HepG2 (cell line): ENCODE data around the gene CFAP69. TPM values are rescaled to one million over a fixed set of nuclear protein-coding genes. Genes with fewer than 3 reads are reported as not detected.

Experiments
- ATAC-seq: fragments of 200-7000 bp; cut with Tn5 transposase; 3 replicates; pipeline ENCODE4 v1.9.1; 2020; ENCODE audit warnings: mild to moderate bottlenecking, moderate library complexity
- BruUV-seq: library from RNA; stranded (reverse); fragments of 400-500 nt; replicated peaks from 2 replicates; lab custom pipeline; 2021; lab: Mats Ljungman, UMichigan
- CTCF ChIA-PET: fragments of 300-600 bp; formaldehyde crosslinking; extraction: SDS; loops from one replicate; lab custom pipeline; 2021; ENCODE audit warnings: low total read pairs, inconsistent platforms, low intra/inter-chr PET ratio; lab: Yijun Ruan, JAX
- POLR2A ChIA-PET: fragments of 350-600 bp; sonication (Branson Sonifier 250); formaldehyde crosslinking; loops from one replicate; lab custom pipeline; 2020; ENCODE audit warnings: antibody characterized with exemption, inconsistent platforms; lab: Yijun Ruan, JAX
- DNase-seq: peaks from one replicate; pipeline ENCODE4 v3.0.0-alpha.2; 2015; ENCODE audit warnings: low spot score
- FAIRE-seq: peaks from 3 replicates; lab custom pipeline; 2011; peaks lifted over from hg19 to GRCh38; lab: Jason Lieb, UNC
- H2AFZ ChIP-seq: one replicate; pipeline ENCODE4 v1.6.1; 2011; ENCODE audit warnings: low read length, inconsistent platforms
- H3K27ac ChIP-seq: fragments of 300-600 bp; 3 replicates; pipeline ENCODE4 v1.8.0; 2011; ENCODE audit warnings: mixed run types, mild to moderate bottlenecking, mixed read lengths, low read length, inconsistent platforms; ENCODE audit not compliant: insufficient read depth; ENCODE audit errors: extremely low read length
- H3K27me3 ChIP-seq, 2 experiments: fragments of 200-600 bp in 1 of 2; 2 replicates in 1 of 2; 3 replicates in 1 of 2; pipeline versions ENCODE4 v1.6.0 to v1.8.0; 2011; ENCODE audit warnings: low read length in 2 of 2, mild to moderate bottlenecking in 2 of 2, moderate library complexity in 2 of 2, inconsistent platforms in 1 of 2; ENCODE audit not compliant: insufficient read depth in 2 of 2, control insufficient read depth in 1 of 2
- H3K36me3 ChIP-seq, 2 experiments: fragments of 200-600 bp in 1 of 2; replicated peaks in 1 of 2; 2 replicates in 1 of 2; 3 replicates in 1 of 2; pipeline versions ENCODE4 v1.5.1 to v1.8.0; 2011; ENCODE audit warnings: low read length in 2 of 2, inconsistent platforms in 1 of 2; ENCODE audit not compliant: insufficient read depth in 2 of 2, control insufficient read depth in 1 of 2
- H3K4me1 ChIP-seq: 2 replicates; pipeline ENCODE4 v1.5.1; 2012; ENCODE audit warnings: low read length, inconsistent platforms; ENCODE audit not compliant: insufficient read depth
- H3K4me2 ChIP-seq: 2 replicates; pipeline ENCODE4 v1.6.0; 2011; ENCODE audit warnings: low read depth, low read length, inconsistent platforms
- H3K4me3 ChIP-seq, 3 experiments: fragments of 200-600 bp in 1 of 3; sonication (generic), shearing (Covaris generic) in 1 of 3; replicated peaks in 1 of 3; 2 replicates each; pipeline ENCODE4 v1.5.1; 2011 to 2016; ENCODE audit warnings: low read length in 3 of 3, inconsistent platforms in 2 of 3, low read depth in 2 of 3, mild to moderate bottlenecking in 2 of 3, control low read depth in 1 of 3, mixed read lengths in 1 of 3; ENCODE audit not compliant: insufficient read depth in 1 of 3
- H3K79me2 ChIP-seq: one replicate; pipeline ENCODE4 v1.6.1; 2011; ENCODE audit warnings: low read length, inconsistent platforms; ENCODE audit not compliant: insufficient read depth
- H3K9ac ChIP-seq: 2 replicates; pipeline ENCODE4 v1.6.0; 2011; ENCODE audit warnings: mild to moderate bottlenecking, low read depth, low read length, inconsistent platforms; ENCODE audit not compliant: insufficient read depth
- H3K9me3 ChIP-seq: 2 replicates; pipeline ENCODE4 v1.5.1; 2012; ENCODE audit warnings: mild to moderate bottlenecking, low read length
- H4K20me1 ChIP-seq: 2 replicates; pipeline ENCODE4 v1.6.0; 2011; ENCODE audit warnings: inconsistent platforms, mild to moderate bottlenecking, low read length, moderate library complexity; ENCODE audit not compliant: insufficient read depth
- ASH2L ChIP-seq: fragments of 300-600, 200-600 bp; sonication (generic); IDR thresholded peaks from 2 replicates; pipeline ENCODE4 v1.7.0; 2017; ENCODE audit warnings: low read depth, mild to moderate bottlenecking, moderate library complexity, mixed read lengths, low read length; ENCODE audit not compliant: insufficient read length
- ATF2 ChIP-seq: sonication (generic); formaldehyde crosslinking; IDR thresholded peaks from 2 replicates; pipeline ENCODE4 v1.4.0; 2020; ENCODE audit warnings: missing genetic modification reagents
- ELF3 ChIP-seq: IDR thresholded peaks from 2 replicates; pipeline ENCODE4 v1.6.1; 2016; ENCODE audit warnings: missing genetic modification reagents, missing compliant biosample characterization
- FIP1L1 ChIP-seq: fragments of 200-400 bp; formaldehyde crosslinking; IDR thresholded peaks from 2 replicates; pipeline ENCODE4 v1.6.1; 2018; ENCODE audit warnings: low read depth, mild to moderate bottlenecking, low read length, moderate library complexity, borderline replicate concordance; ENCODE audit not compliant: insufficient read depth
- HNRNPK ChIP-seq: fragments of 200-400 bp; formaldehyde crosslinking; IDR thresholded peaks from 2 replicates; pipeline ENCODE4 v1.6.1; 2018; ENCODE audit warnings: low read length, low read depth, moderate library complexity, mild to moderate bottlenecking; ENCODE audit not compliant: poor library complexity, severe bottlenecking
- MTA3 ChIP-seq: sonication (generic); formaldehyde crosslinking; IDR thresholded peaks from 2 replicates; pipeline ENCODE4 v1.4.0; 2020; ENCODE audit warnings: missing genetic modification reagents
- SALL2 ChIP-seq: sonication (generic); formaldehyde crosslinking; IDR thresholded peaks from 2 replicates; pipeline ENCODE4 v1.8.1; 2023; ENCODE audit warnings: mild to moderate bottlenecking, missing genetic modification reagents, inconsistent platforms
- TGIF2 ChIP-seq: IDR thresholded peaks from 2 replicates; pipeline ENCODE4 v1.6.1; 2016; ENCODE audit warnings: control low read depth, missing compliant biosample characterization
- ZNF670 ChIP-seq: sonication (generic); formaldehyde crosslinking; IDR thresholded peaks from 2 replicates; pipeline ENCODE4 v1.8.0; 2022; ENCODE audit warnings: mild to moderate bottlenecking, missing genetic modification reagents, borderline replicate concordance
- ZNF672 ChIP-seq: sonication (generic); formaldehyde crosslinking; IDR thresholded peaks from 2 replicates; pipeline ENCODE4 v1.8.1; 2022; ENCODE audit warnings: missing genetic modification reagents
- WGBS: methylation state at CpG from one replicate; pipeline ENCODE4 v1.1.6; 2017; ENCODE audit warnings: low lambda C conversion rate; 5-methylcytosine and 5-hydroxymethylcytosine counted together
- in situ Hi-C: cut with HindIII; loops from 2 replicates; pipeline ENCODE4 v1.10.0; 2017; ENCODE audit warnings: low pct_unique_long_range_greater_than_20kb; ENCODE audit not compliant: extremely low pct_ligation_motif_present
- intact Hi-C: fragments of 100-400 bp; cut with micrococcal nuclease; formaldehyde crosslinking; loops from one replicate; pipeline ENCODE4 v1.10.0; 2022; ENCODE audit not compliant: unreplicated experiment
- polyA plus RNA-seq, 8 experiments: library from polyadenylated mRNA; depleted of rRNA in 3 of 8; stranded (reverse) in 7 of 8; unstranded in 1 of 8; fragments of >200 nt; fragmentation: Illumina TruSeq in 4 of 8; extraction: Trizol in 4 of 8; gene quantifications; 2 replicates each; pipeline versions ENCODE4 v1.2.1 to v1.2.3, GENCODE V29; 2011 to 2016; ENCODE audit warnings: low read depth in 4 of 8, missing spikeins in 1 of 8, mixed read lengths in 1 of 8; ENCODE audit not compliant: insufficient read depth in 1 of 8
- total RNA-seq, 5 experiments: library from RNA; depleted of rRNA; stranded (reverse); fragments of >200 nt; fragmentation: Illumina TruSeq; extraction: Trizol; gene quantifications; 2 replicates each; pipeline ENCODE4 v1.2.3, GENCODE V29; 2016; ENCODE audit warnings: low read depth in 1 of 5
- TF ChIP-seq, protein P1 (sequence below): sonication (generic); formaldehyde crosslinking; IDR thresholded peaks from 2 replicates; pipeline ENCODE4 v1.8.1; 2023; ENCODE audit warnings: missing genetic modification reagents, mild to moderate bottlenecking, borderline replicate concordance

Gene CFAP69
- total and polyA plus RNA-seq, 2 of the 13 experiments (the other 11 are each of a cell fraction or from before 2014, with no cell fraction given), result 2.2 to 4.0 TPM

DNA sequence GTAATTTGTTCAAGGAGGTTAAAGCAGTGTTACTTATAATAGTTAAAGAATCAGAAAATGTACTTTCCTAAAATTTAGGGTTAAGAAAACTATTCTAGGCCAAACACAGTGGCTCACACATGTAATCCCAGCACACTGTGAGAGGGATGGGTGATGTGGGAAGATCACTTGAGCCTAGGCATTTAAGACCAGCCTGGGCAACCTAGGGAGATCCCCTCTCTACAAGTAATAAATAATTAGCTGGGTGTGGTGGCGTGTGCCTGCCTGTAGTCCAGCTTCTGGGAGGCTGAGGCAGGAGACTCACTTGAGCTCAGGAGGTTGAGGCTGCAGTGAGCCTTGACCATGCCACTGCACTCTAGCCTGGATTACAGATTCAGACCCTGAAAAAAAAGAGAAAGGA lies 37.0 kb upstream of the CFAP69 start:
- no peak overlapping the region for H3K4me2 ChIP-seq
- no peak for TF ChIP-seq ATF2 (CRISPR knock-in tag)
- TF ChIP-seq HNRNPK, result peak; percentile 8
- ATAC-seq (no peak), FAIRE-seq (no peak), DNase-seq (no peak)
- no peak overlapping the region for H3K27ac ChIP-seq
- no peak overlapping the region for H3K9ac ChIP-seq
- H2AFZ ChIP-seq, result no peak overlapping the region
- H3K4me1 ChIP-seq, result peaks cover 14% of the 10 kb centered on the region
- no peaks in the 10 kb centered on the region for H4K20me1 ChIP-seq
- BruUV-seq, result no TSS peak
- H3K36me3 ChIP-seq, result no peaks in the 10 kb centered on the region
- peaks cover 0 to 5% of the 10 kb centered on the region in 2 experiments; a peak in 1 of 5 replicates for H3K27me3 ChIP-seq
- H3K4me3 ChIP-seq, result no peak overlapping the region
- peaks cover 3% of the 10 kb centered on the region for H3K79me2 ChIP-seq
- in situ Hi-C loops (no loop called here), intact Hi-C loops (no loop called here)
- 68% methylated on average over 1 of the region's 1 CpG for WGBS
- POLR2A ChIA-PET, result no interaction called here
- CTCF ChIA-PET, result no interaction called here
- H3K9me3 ChIP-seq, result no peaks in the 10 kb centered on the region

DNA sequence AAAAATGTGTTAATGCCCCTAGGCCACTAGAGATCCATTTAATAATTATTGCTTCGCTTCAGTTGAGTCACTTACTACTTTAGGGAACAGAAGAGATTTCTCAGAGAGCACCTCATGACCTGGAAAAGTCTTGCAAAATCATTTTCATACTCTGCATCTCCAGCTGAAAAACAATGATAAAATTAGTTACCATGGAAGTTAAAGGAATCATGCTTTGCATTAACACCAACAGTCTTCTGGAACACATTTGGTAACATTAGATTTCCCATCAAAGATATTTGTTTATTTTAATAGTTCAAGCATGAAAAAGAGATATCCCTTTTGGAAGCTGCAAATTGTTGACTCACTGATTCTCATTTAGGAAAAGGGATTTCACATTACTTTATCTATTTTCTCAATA lies 35.2 kb upstream of the CFAP69 start:
- H3K79me2 ChIP-seq, result peaks cover 3% of the 10 kb centered on the region
- H3K36me3 ChIP-seq, result no peaks in the 10 kb centered on the region
- H3K4me1 ChIP-seq, result peaks cover 28% of the 10 kb centered on the region
- no TSS peak for BruUV-seq
- no peak overlapping the region for H2AFZ ChIP-seq
- DNase-seq, result no peak
- in situ Hi-C loops, result no loop called here
- no peaks in the 10 kb centered on the region for H3K9me3 ChIP-seq
- no peaks in the 10 kb centered on the region for H4K20me1 ChIP-seq
- ATAC-seq, result no peak
- ChIA-PET POLR2A (interaction anchor here (0.8 to 3.1 kb wide), 8 partner anchors 11 to 62 kb away, joined by 3 to 65 read pairs (median 22); partner anchors contain the start of gene STEAP1), CTCF (no interaction called here)
- H3K4me3 ChIP-seq, result no peak overlapping the region
- TF ChIP-seq MTA3 (CRISPR knock-in tag) (no peak), ELF3 (CRISPR knock-in tag) (no peak), TGIF2 (CRISPR knock-in tag) (no peak), ZNF672 (no peak), FIP1L1 (no peak), ZNF670 (CRISPR knock-in tag) (no peak), SALL2 (CRISPR knock-in tag) (no peak), ASH2L (no peak)
- TF ChIP-seq, protein P1, sequence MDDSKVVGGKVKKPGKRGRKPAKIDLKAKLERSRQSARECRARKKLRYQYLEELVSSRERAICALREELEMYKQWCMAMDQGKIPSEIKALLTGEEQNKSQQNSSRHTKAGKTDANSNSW (CRISPR knock-in tag), result no peak
- no peak overlapping the region for H3K27ac ChIP-seq
- 92% methylated on average over 1 of the region's 1 CpG for WGBS
- no peak for FAIRE-seq
- no peak overlapping the region for H3K4me2 ChIP-seq
- H3K9ac ChIP-seq, result no peak overlapping the region
- H3K27me3 ChIP-seq, result peaks cover 0 to 5% of the 10 kb centered on the region in 2 experiments; a peak in 1 of 5 replicates
- intact Hi-C loops, result loop anchor here (1.0 to 2.0 kb wide), 3 partner anchors 36 to 137 kb away; partner anchors contain the start of gene GTPBP10
